ENCODE data around the gene KYAT1.

The KYAT1 gene

DNA sequence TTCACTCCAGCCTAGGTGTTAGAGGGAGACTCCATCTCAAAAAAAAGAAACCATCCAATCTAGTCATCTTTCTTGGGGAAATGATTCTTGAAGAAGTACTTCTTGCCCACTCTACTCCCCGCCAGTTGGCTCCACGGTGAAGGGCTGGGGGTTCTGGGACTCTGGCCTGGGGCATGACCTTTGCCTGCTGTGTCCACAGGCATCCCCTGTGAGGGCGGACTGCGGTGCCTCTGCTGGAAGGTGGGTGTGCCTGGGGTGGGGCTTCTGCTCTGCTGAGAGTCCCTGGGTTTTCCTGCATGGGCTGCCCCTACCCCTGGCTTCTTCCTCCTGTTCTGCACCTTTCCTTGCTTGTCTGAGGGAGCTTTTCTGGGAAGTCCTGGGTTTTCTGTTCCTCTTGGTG lies 91.2 kb downstream of the KYAT1 start:
- TF ChIP-seq, protein P1, sequence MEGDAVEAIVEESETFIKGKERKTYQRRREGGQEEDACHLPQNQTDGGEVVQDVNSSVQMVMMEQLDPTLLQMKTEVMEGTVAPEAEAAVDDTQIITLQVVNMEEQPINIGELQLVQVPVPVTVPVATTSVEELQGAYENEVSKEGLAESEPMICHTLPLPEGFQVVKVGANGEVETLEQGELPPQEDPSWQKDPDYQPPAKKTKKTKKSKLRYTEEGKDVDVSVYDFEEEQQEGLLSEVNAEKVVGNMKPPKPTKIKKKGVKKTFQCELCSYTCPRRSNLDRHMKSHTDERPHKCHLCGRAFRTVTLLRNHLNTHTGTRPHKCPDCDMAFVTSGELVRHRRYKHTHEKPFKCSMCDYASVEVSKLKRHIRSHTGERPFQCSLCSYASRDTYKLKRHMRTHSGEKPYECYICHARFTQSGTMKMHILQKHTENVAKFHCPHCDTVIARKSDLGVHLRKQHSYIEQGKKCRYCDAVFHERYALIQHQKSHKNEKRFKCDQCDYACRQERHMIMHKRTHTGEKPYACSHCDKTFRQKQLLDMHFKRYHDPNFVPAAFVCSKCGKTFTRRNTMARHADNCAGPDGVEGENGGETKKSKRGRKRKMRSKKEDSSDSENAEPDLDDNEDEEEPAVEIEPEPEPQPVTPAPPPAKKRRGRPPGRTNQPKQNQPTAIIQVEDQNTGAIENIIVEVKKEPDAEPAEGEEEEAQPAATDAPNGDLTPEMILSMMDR (conservative IDR thresholded peaks at IDR 0.05; ENCODE audit: control insufficient read depth, insufficient read depth, low read depth, low read length): no peak
- no peak for DNase-seq (ENCODE audit: low read depth)
- H3K4me3 ChIP-seq (ENCODE audit: control insufficient read depth, low read depth, low read length): no peak overlapping the region

DNA sequence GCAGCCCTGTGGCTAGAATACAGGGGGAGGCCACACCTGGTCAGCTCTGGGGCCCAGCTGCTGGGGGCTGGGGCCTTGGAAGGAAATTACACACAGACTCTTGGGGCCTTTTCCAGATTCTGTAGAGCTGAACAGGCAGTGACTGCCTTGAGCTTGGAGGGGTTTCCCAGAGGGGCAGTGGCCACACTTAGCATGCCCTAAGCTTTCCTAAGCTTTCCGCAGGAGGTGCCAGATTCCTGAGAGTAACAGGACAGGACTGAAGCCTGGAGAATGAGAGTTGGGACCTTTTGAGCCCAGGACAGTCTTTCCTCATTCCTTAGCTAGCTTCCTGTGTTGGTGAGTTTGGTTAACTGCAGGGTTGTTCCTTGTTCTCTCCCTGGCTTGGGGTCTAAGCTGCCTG lies 93.3 kb downstream of the KYAT1 start:
- DNase-seq (ENCODE audit: low read depth): no peak
- H3K4me3 ChIP-seq (ENCODE audit: control insufficient read depth, low read depth, low read length): peak overlapping the region; percentile 94

DNA sequence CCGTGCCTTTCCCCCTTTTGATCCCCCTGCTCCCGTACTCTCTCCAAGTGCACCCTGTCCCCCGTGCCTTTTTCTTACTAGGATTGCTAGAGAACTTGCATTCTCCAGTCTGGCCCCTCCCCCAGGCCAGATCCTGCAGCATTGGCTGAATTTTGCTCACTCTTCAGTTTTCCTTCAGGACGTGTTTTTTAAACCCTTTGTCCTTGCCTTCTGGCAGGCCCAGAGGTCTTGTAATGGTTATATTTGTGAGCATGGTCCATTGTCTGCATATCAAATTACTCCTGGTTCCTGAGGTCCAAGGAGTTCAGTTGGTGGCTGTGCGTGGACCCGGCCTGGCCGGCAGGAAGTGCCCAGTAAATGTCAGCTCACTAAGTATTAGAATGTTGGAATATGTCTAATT lies 94.1 kb downstream of the KYAT1 start:
- peak overlapping the region; percentile 94 for H3K4me3 ChIP-seq (ENCODE audit: control insufficient read depth, low read depth, low read length)
- no peak for DNase-seq (ENCODE audit: low read depth)
- TF ChIP-seq, protein P1 (conservative IDR thresholded peaks at IDR 0.05; ENCODE audit: control insufficient read depth, insufficient read depth, low read depth, low read length): no peak

More for the DNA sequence above, 93.3 kb downstream of the KYAT1 start:
- TF ChIP-seq, protein P1 (conservative IDR thresholded peaks at IDR 0.05; ENCODE audit: control insufficient read depth, insufficient read depth, low read depth, low read length): no peak

DNA sequence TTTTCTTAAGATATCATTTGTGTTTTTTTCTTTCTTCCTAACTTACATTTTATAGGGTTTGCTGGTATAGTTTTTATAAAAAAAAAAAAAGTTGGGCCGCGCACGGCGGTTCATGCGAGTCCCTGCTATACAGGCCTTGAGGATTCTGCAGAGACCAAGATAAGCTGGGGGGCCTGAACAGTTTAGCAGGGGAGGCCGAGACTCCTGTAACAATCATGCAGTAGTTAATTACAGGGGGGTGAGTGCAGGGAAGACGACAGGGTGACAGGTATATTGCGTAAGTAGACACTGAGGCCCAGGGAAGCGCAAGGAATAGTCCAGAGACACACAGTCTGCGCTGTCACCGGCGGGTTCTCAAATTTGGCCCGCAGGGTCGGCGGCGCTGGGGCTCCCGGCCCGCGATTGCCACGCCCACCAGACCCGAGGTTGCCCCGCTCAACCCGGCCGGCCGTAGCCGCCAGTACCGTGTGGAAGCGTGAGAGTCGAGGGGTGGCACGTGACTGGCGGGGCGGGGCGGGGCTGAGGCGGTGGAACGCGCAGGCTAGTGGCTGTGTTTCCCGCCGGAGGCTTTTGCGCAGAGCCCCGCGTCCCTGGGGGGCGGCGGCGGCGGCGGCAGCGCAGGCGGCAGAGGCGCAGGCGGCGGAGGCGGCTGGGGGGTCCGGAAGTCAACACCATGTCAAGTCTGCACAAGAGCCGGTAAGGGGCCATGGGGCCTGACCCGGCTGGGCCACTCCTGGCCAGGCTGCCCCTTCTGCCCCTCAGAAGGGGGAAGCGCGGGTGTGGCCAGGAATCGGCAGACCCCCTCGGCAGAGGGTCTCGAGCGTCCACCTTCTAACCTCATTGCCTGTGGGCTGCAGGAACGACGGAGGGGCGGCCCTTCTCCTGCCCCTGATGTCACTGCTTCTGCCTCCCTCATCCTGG lies 94.8 kb downstream of the KYAT1 start, which contains the start of gene TBC1D13:
TBC1D13 (plus strand) TSS at position 573 of the 921 bp plus-strand sequence; CDS start at position 674, 101 bp downstream.
- peak; percentile 66 for DNase-seq (ENCODE audit: low read depth)

DNA sequence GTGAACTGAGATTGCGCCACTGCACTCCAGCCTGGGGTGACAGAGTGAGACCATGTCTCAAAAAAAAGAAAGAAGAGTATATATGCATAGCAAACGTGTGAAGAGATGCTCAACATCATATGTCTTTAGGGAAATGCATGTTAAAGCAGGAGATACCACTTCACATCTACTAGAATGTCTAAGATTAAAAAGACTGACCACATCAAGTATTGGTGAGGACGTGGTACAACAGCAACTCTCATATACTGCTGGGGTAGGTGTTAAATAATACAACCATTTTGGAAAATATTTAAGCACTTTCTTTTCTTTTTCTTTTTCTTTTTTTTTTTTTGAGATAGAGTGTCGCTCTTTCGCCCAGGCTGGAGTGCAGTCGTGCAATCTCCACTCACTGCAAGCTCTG lies 96.3 kb downstream of the KYAT1 start:
- no peak overlapping the region for H3K4me3 ChIP-seq (ENCODE audit: control insufficient read depth, low read depth, low read length)
- DNase-seq (ENCODE audit: low read depth): no peak
- TF ChIP-seq, protein P1 (conservative IDR thresholded peaks at IDR 0.05; ENCODE audit: control insufficient read depth, insufficient read depth, low read depth, low read length): no peak

More for the DNA sequence above, 94.8 kb downstream of the KYAT1 start, which contains the start of gene TBC1D13:
- peak within 1 kb of the TSS; percentile 94 for H3K4me3 ChIP-seq (ENCODE audit: control insufficient read depth, low read depth, low read length)
- TF ChIP-seq, protein P1 (conservative IDR thresholded peaks at IDR 0.05; ENCODE audit: control insufficient read depth, insufficient read depth, low read depth, low read length): no peak

All from fibroblast of mammary gland (primary cell).